ENCODE data around the gene AJUBA. TPM values are rescaled to one million over a fixed set of nuclear protein-coding genes. Genes with fewer than 3 reads are reported as not detected.

Gene AJUBA
- total RNA-seq, 4 donors from 2014 or later: 6.8 to 51.7 (median 27.1) TPM

- Histone ChIP-seq H3K27me3 (no peaks in the 10 kb centered on the region), H3K4me1 (no peaks in the 10 kb centered on the region), H3K9me3 (no peaks in the 10 kb centered on the region), H3K27ac (no peak overlapping the region), H3K36me3 (no peaks in the 10 kb centered on the region), H3K4me3 (no peak overlapping the region)
- TF ChIP-seq CTCF (IDR thresholded peaks at IDR 0.05) (no peak), POLR2A (IDR thresholded peaks at IDR 0.05) (no peak)
- intact Hi-C loops (cut with DNase I; ENCODE audit: low total_unique reads): no loop called here
- no peak for DNase-seq
Measured at GRCh38 chr14:22939684-22940083, 42.7 kb downstream of the AJUBA start.

DNA sequence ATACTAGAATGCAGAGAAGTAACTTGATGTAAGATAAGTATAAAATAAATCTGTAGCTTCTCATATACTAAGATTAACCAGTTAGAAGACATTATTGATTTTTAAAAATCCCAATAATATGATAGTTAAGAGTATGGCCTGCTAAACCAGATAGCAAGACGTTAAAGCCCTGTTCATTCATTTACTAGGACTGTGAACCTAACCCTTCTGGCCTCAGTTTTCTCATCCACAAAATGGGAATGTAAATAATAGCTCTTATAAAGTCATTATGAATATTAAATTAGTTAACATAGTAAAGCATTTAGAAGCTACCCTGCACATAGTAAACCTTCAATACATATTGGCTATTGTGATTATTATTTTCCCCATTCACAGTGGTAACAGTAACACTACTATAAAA is 47.2 kb downstream of the AJUBA start:
- Histone ChIP-seq H3K4me3 (no peak overlapping the region), H3K27me3 (no peaks in the 10 kb centered on the region), H3K4me1 (no peaks in the 10 kb centered on the region)

DNA sequence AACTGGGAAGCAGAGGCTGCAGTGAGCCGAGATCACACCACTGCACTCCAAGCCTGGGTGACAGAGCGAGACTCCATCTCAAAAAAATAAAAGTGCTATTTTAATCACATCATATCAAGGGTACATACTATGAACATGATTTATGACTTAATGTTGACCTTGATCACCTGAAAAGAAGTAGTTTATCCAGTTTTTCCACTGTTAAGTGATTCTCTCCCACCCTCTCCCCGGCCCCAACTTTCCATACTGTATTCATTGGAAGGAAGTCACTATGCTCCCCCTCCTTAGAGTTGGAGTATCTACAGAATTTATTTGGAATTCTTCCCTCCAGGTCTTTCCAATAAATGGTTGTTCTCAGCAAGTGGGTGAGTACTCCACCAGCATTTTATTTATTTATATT is 50.2 kb downstream of the AJUBA start:
- no peak for DNase-seq
- Histone ChIP-seq H3K27me3 (no peaks in the 10 kb centered on the region), H3K36me3 (no peaks in the 10 kb centered on the region), H3K27ac (no peak overlapping the region), H3K4me3 (no peak overlapping the region), H3K4me1 (peaks cover 0 to 10% of the 10 kb centered on the region in 2 donors), H3K9me3 (no peaks in the 10 kb centered on the region)
- intact Hi-C loops (cut with DNase I; ENCODE audit: low total_unique reads): no loop called here
- TF ChIP-seq POLR2A (IDR thresholded peaks at IDR 0.05): no peak
- TF ChIP-seq CTCF (IDR thresholded peaks at IDR 0.05): no peak

More for the DNA sequence above, 47.2 kb downstream of the AJUBA start:
- no peak overlapping the region for H3K27ac ChIP-seq
- no peaks in the 10 kb centered on the region for H3K9me3 ChIP-seq
- no peak for DNase-seq
- no peaks in the 10 kb centered on the region for H3K36me3 ChIP-seq
- intact Hi-C loops (cut with DNase I; ENCODE audit: low total_unique reads): no loop called here
- TF ChIP-seq POLR2A (IDR thresholded peaks at IDR 0.05): no peak
- TF ChIP-seq CTCF (IDR thresholded peaks at IDR 0.05): no peak

GRCh38 chr14:22929961-22930364 is 52.4 kb downstream of the AJUBA start:
- Histone ChIP-seq H3K27me3 (no peaks in the 10 kb centered on the region), H3K9me3 (no peaks in the 10 kb centered on the region), H3K36me3 (no peaks in the 10 kb centered on the region), H3K4me3 (peak overlapping the region; percentile 96 to 97), H3K27ac (peak overlapping the region; percentile 87 to 90), H3K4me1 (peaks cover 0 to 10% of the 10 kb centered on the region in 2 donors)
- DNase-seq: no peak
- no peak for TF ChIP-seq POLR2A (IDR thresholded peaks at IDR 0.05)
- TF ChIP-seq CTCF (IDR thresholded peaks at IDR 0.05): no peak
- intact Hi-C loops (cut with DNase I; ENCODE audit: low total_unique reads): no loop called here

- intact Hi-C loops (cut with DNase I; ENCODE audit: low total_unique reads): no loop called here
- TF ChIP-seq CTCF (IDR thresholded peaks at IDR 0.05) (peak in 2 of 4 experiments; percentile 27 to 46), POLR2A (IDR thresholded peaks at IDR 0.05) (peak; percentile 69 to 80)
- DNase-seq: peak; percentile 99 to 100
- peak within 1 kb of the TSS; percentile 96 to 97 for H3K4me3 ChIP-seq
- H3K9me3 ChIP-seq: no peaks in the 10 kb centered on the region
- H3K36me3 ChIP-seq: no peaks in the 10 kb centered on the region
- H3K27me3 ChIP-seq: no peaks in the 10 kb centered on the region
- peaks cover 0 to 10% of the 10 kb centered on the region in 2 donors for H3K4me1 ChIP-seq
- peak within 1 kb of the TSS; percentile 87 to 95 for H3K27ac ChIP-seq
Measured at GRCh38 chr14:22929104-22929960, 53.0 kb downstream of the AJUBA start, which contains the start of gene PRMT5. PRMT5 (minus strand) TSS chr14:22929376; CDS start chr14:22929361, 15 bp downstream.
